RWPE2 (cell line): Measurements from ENCODE around the gene CLEC5A.
"Not testable (repeated sequence)": the region's sequence is repeated elsewhere in the genome, so short reads cannot be mapped to it uniquely, and the experiment has no call there.

ENCODE experiments used
- ATAC-seq: fragments of 200-7000 bp; cut with Tn5 transposase; 3 replicates; pipeline ENCODE4 v1.9.1; 2021; ENCODE audit warnings: low read depth
- DNase-seq: peaks from one replicate; pipeline ENCODE4 v3.0.0-alpha.2; 2020; ENCODE audit warnings: low spot score
- H3K27ac ChIP-seq: fragments of 450-650 bp; 2 replicates; pipeline ENCODE4 v1.5.1; 2017; ENCODE audit warnings: mild to moderate bottlenecking; ENCODE audit not compliant: poor library complexity, severe bottlenecking
- H3K27me3 ChIP-seq: fragments of 250-450 bp; sonication (Bioruptor Pico); 2 replicates; pipeline ENCODE4 v1.5.1; 2021; ENCODE audit warnings: mild to moderate bottlenecking, moderate library complexity; ENCODE audit not compliant: insufficient read depth, poor library complexity, severe bottlenecking
- H3K36me3 ChIP-seq: fragments of 250-450 bp; sonication (Bioruptor Pico); 2 replicates; pipeline ENCODE4 v1.5.1; 2020; ENCODE audit warnings: low read depth, mild to moderate bottlenecking, moderate library complexity
- H3K4me1 ChIP-seq: fragments of 250-450 bp; sonication (Bioruptor Pico); 2 replicates; pipeline ENCODE4 v1.5.1; 2021; ENCODE audit warnings: mild to moderate bottlenecking, moderate library complexity; ENCODE audit not compliant: insufficient read depth, poor library complexity, severe bottlenecking
- H3K4me3 ChIP-seq: fragments of 250-450 bp; sonication (Bioruptor Pico); 2 replicates; pipeline ENCODE4 v1.5.1; 2021; ENCODE audit warnings: mild to moderate bottlenecking, moderate library complexity; ENCODE audit not compliant: severe bottlenecking
- H3K9me3 ChIP-seq: fragments of 250-450 bp; sonication (Bioruptor Pico); 2 replicates; pipeline ENCODE4 v1.5.1; 2021; ENCODE audit warnings: mild to moderate bottlenecking, moderate library complexity; ENCODE audit not compliant: severe bottlenecking
- CTCF ChIP-seq: fragments of 450-650 bp; IDR thresholded peaks from one replicate; pipeline ENCODE4 v1.5.1; 2017; ENCODE audit warnings: mild to moderate bottlenecking, moderate library complexity; ENCODE audit not compliant: poor library complexity, severe bottlenecking

Gene CLEC5A

GRCh38 chr7:141990011-141990725 lies 43.4 kb upstream of the CLEC5A start:
- Histone ChIP-seq H3K27me3 (no peaks in the 10 kb centered on the region), H3K36me3 (no peaks in the 10 kb centered on the region), H3K4me3 (no peak overlapping the region), H3K4me1 (peaks cover 3% of the 10 kb centered on the region), H3K27ac (no peak overlapping the region), H3K9me3 (no peaks in the 10 kb centered on the region)
- ATAC-seq (no peak), DNase-seq (no peak)
- no peak for TF ChIP-seq CTCF

GRCh38 chr7:141987803-141988202 lies 41.0 kb upstream of the CLEC5A start:
- not testable (repeated sequence) for ATAC-seq, H3K36me3 ChIP-seq, H3K27me3 ChIP-seq, H3K9me3 ChIP-seq, DNase-seq, H3K27ac ChIP-seq, H3K4me1 ChIP-seq, H3K4me3 ChIP-seq

- no peak overlapping the region for H3K4me3 ChIP-seq
- DNase-seq (no peak), ATAC-seq (no peak)
- TF ChIP-seq CTCF, result no peak
- H3K27ac ChIP-seq, result no peak overlapping the region
- no peaks in the 10 kb centered on the region for H3K27me3 ChIP-seq
- H3K36me3 ChIP-seq, result no peaks in the 10 kb centered on the region
- no peaks in the 10 kb centered on the region for H3K9me3 ChIP-seq
- H3K4me1 ChIP-seq, result no peaks in the 10 kb centered on the region
Measured at GRCh38 chr7:141986923-141987322, 40.1 kb upstream of the CLEC5A start.

- not testable (repeated sequence) for DNase-seq, ATAC-seq
Measured at GRCh38 chr7:141985926-141986325, 39.2 kb upstream of the CLEC5A start.

GRCh38 chr7:141979568-141979967 lies 32.8 kb upstream of the CLEC5A start:
- H3K27me3 ChIP-seq, result no peaks in the 10 kb centered on the region
- no peaks in the 10 kb centered on the region for H3K36me3 ChIP-seq
- no peak for TF ChIP-seq CTCF
- H3K27ac ChIP-seq, result no peak overlapping the region
- DNase-seq (no peak), ATAC-seq (no peak)
- no peaks in the 10 kb centered on the region for H3K9me3 ChIP-seq
- H3K4me1 ChIP-seq, result no peaks in the 10 kb centered on the region
- H3K4me3 ChIP-seq, result no peak overlapping the region

More at GRCh38 chr7:141985926-141986325, 39.2 kb upstream of the CLEC5A start:
- H3K4me1 ChIP-seq, H3K27ac ChIP-seq, H3K9me3 ChIP-seq, H3K36me3 ChIP-seq, H3K4me3 ChIP-seq, H3K27me3 ChIP-seq: not testable (repeated sequence)

- no peak for DNase-seq
- no peaks in the 10 kb centered on the region for H3K36me3 ChIP-seq
- ATAC-seq, result no peak
- H3K4me1 ChIP-seq, result no peaks in the 10 kb centered on the region
- H3K4me3 ChIP-seq, result no peak overlapping the region
- H3K27me3 ChIP-seq, result no peaks in the 10 kb centered on the region
- no peak overlapping the region for H3K27ac ChIP-seq
- H3K9me3 ChIP-seq, result no peaks in the 10 kb centered on the region
- TF ChIP-seq CTCF, result no peak
Measured at GRCh38 chr7:141978351-141978750, 31.6 kb upstream of the CLEC5A start.
